IMR-90 (cell line): Measurements from ENCODE around the gene MID1IP1. TPM values are rescaled to one million over a fixed set of nuclear protein-coding genes. Genes with fewer than 3 reads are reported as not detected.

Experiments
- ATAC-seq: fragments of 200-7000 bp; cut with Tn5 transposase; 2 replicates; pipeline ENCODE4 v1.9.1; 2020; ENCODE audit warnings: low read depth, mild to moderate bottlenecking, moderate library complexity
- BruUV-seq: library from RNA; stranded (reverse); fragments of 400-500 nt; replicated peaks from 2 replicates; lab custom pipeline; 2021; lab: Mats Ljungman, UMichigan
- CTCF ChIA-PET: fragments of 300-600 bp; formaldehyde crosslinking; extraction: SDS; loops from one replicate; lab custom pipeline; 2021; ENCODE audit warnings: antibody characterized with exemption; lab: Yijun Ruan, JAX
- POLR2A ChIA-PET: fragments of 300-600 bp; sonication (Branson Sonifier 250); formaldehyde crosslinking; loops from one replicate; lab custom pipeline; 2022; ENCODE audit warnings: antibody characterized with exemption; ENCODE audit not compliant: unreplicated experiment; lab: Charles Lee
- DNase-seq: peaks from one replicate; pipeline ENCODE4 v3.0.0; 2013
- H2AFZ ChIP-seq: replicated peaks from 2 replicates; pipeline ENCODE3; 2013; ENCODE audit warnings: low read length, mild to moderate bottlenecking; ENCODE audit not compliant: poor library complexity
- H2AK5ac ChIP-seq: 2 replicates; pipeline ENCODE4 v1.6.1; 2013; ENCODE audit warnings: low read depth, low read length, inconsistent platforms
- H2AK9ac ChIP-seq: replicated peaks from 2 replicates; pipeline ENCODE3; 2013; ENCODE audit warnings: mild to moderate bottlenecking, low read depth, low read length, moderate library complexity; ENCODE audit not compliant: poor library complexity
- H2BK120ac ChIP-seq: 2 replicates; pipeline ENCODE4 v1.6.1; 2013; ENCODE audit warnings: low read depth, low read length, inconsistent platforms
- H2BK15ac ChIP-seq: 3 replicates; pipeline ENCODE4 v1.6.1; 2013; ENCODE audit warnings: low read depth, low read length, inconsistent platforms
- H2BK20ac ChIP-seq: 2 replicates; pipeline ENCODE4 v1.6.1; 2013; ENCODE audit warnings: low read depth, mild to moderate bottlenecking, inconsistent platforms, low read length, moderate library complexity
- H2BK5ac ChIP-seq: 2 replicates; pipeline ENCODE4 v1.6.1; 2013; ENCODE audit warnings: mild to moderate bottlenecking, low read depth, low read length, inconsistent platforms; ENCODE audit not compliant: poor library complexity, severe bottlenecking
- H3K14ac ChIP-seq: replicated peaks from 2 replicates; pipeline ENCODE4 v1.6.1; 2013; ENCODE audit warnings: low read depth, low read length, inconsistent platforms
- H3K18ac ChIP-seq: 2 replicates; pipeline ENCODE4 v1.6.1; 2013; ENCODE audit warnings: low read depth, low read length, control low read depth
- H3K23ac ChIP-seq: 2 replicates; pipeline ENCODE4 v1.6.1; 2013; ENCODE audit warnings: low read depth, low read length, inconsistent platforms
- H3K27ac ChIP-seq: 2 replicates; pipeline ENCODE4 v1.5.1; 2013; ENCODE audit warnings: mild to moderate bottlenecking, control low read depth, low read length; ENCODE audit not compliant: insufficient read depth
- H3K27me3 ChIP-seq: 2 replicates; pipeline ENCODE4 v1.6.1; 2013; ENCODE audit warnings: low read length; ENCODE audit not compliant: control insufficient read depth, insufficient read depth
- H3K36me3 ChIP-seq: 2 replicates; pipeline ENCODE4 v1.6.1; 2013; ENCODE audit warnings: low read length, mixed read lengths; ENCODE audit not compliant: control insufficient read depth, insufficient read depth
- H3K4ac ChIP-seq: 2 replicates; pipeline ENCODE4 v1.6.1; 2013; ENCODE audit warnings: low read depth, low read length, inconsistent platforms
- H3K4me1 ChIP-seq: 2 replicates; pipeline ENCODE4 v1.6.1; 2013; ENCODE audit warnings: low read length, mixed read lengths; ENCODE audit not compliant: control insufficient read depth, insufficient read depth
- H3K4me2 ChIP-seq: 2 replicates; pipeline ENCODE4 v1.6.1; 2013; ENCODE audit warnings: low read depth, mild to moderate bottlenecking, control low read depth, low read length, moderate library complexity
- H3K4me3 ChIP-seq: 2 replicates; pipeline ENCODE4 v1.5.1; 2013; ENCODE audit warnings: low read depth, mild to moderate bottlenecking, control low read depth, low read length, moderate library complexity; ENCODE audit not compliant: insufficient read depth
- H3K56ac ChIP-seq: 2 replicates; pipeline ENCODE4 v1.6.1; 2013; ENCODE audit warnings: low read length, inconsistent platforms; ENCODE audit not compliant: insufficient read depth; ENCODE audit errors: extremely low read depth
- H3K79me1 ChIP-seq, 2 experiments: 2 replicates each; pipeline ENCODE4 v1.6.1; 2013; ENCODE audit warnings: low read length in 2 of 2, inconsistent platforms in 1 of 2, low read depth in 1 of 2
- H3K9ac ChIP-seq: 2 replicates; pipeline ENCODE4 v1.6.1; 2013; ENCODE audit warnings: low read depth, low read length, control low read depth
- H3K9me1 ChIP-seq: 2 replicates; pipeline ENCODE4 v1.6.1; 2013; ENCODE audit warnings: low read length, inconsistent platforms; ENCODE audit not compliant: insufficient read depth
- H3K9me3 ChIP-seq: 2 replicates; pipeline ENCODE4 v1.6.1; 2013; ENCODE audit warnings: low read length; ENCODE audit not compliant: control insufficient read depth, insufficient read depth
- H4K20me1 ChIP-seq: 2 replicates; pipeline ENCODE4 v1.6.1; 2013; ENCODE audit warnings: low read length, inconsistent platforms; ENCODE audit not compliant: insufficient read depth
- H4K5ac ChIP-seq: 2 replicates; pipeline ENCODE4 v1.6.1; 2013; ENCODE audit warnings: mild to moderate bottlenecking, low read depth, low read length, control low read depth
- H4K8ac ChIP-seq, 2 experiments: 2 replicates each; pipeline ENCODE4 v1.6.1; 2013; ENCODE audit warnings: low read depth in 2 of 2, low read length in 2 of 2, control low read depth in 1 of 2, inconsistent platforms in 1 of 2
- H4K91ac ChIP-seq: 2 replicates; pipeline ENCODE4 v1.6.1; 2013; ENCODE audit warnings: low read depth, low read length, inconsistent platforms; ENCODE audit not compliant: insufficient read depth
- BHLHE40 ChIP-seq: fragments of 150-350 bp; IDR thresholded peaks from 2 replicates; pipeline ENCODE4 v1.6.1; 2016; ENCODE audit warnings: mild to moderate bottlenecking, low read depth, low read length
- CEBPB ChIP-seq: IDR thresholded peaks from 2 replicates; pipeline ENCODE4 v1.6.1; 2012; ENCODE audit warnings: low read depth, low read length, improper control_type of control experiment
- FOS ChIP-seq: fragments of 150-350 bp; IDR thresholded peaks from 2 replicates; pipeline ENCODE4 v1.6.1; 2016; ENCODE audit warnings: low read depth, low read length
- MAFK ChIP-seq: IDR thresholded peaks from 2 replicates; pipeline ENCODE4 v1.6.1; 2012; ENCODE audit warnings: low read depth, low read length, improper control_type of control experiment
- MAZ ChIP-seq: IDR thresholded peaks from 2 replicates; pipeline ENCODE4 v1.6.1; 2012; ENCODE audit warnings: low read depth, mild to moderate bottlenecking, low read length, improper control_type of control experiment, moderate library complexity, borderline replicate concordance
- MXI1 ChIP-seq: IDR thresholded peaks from 2 replicates; pipeline ENCODE4 v1.6.1; 2012; ENCODE audit warnings: low read depth, mild to moderate bottlenecking, low read length, moderate library complexity, borderline replicate concordance
- NFE2L2 ChIP-seq: fragments of 150-350 bp; IDR thresholded peaks from 2 replicates; pipeline ENCODE4 v1.6.1; 2016; ENCODE audit warnings: low read depth, mild to moderate bottlenecking, low read length
- POLR2A ChIP-seq: IDR thresholded peaks from 2 replicates; pipeline ENCODE4 v1.6.1; 2012; ENCODE audit warnings: mild to moderate bottlenecking, low read depth, low read length
- RAD21 ChIP-seq: IDR thresholded peaks from 2 replicates; pipeline ENCODE4 v1.6.1; 2012; ENCODE audit warnings: low read length, improper control_type of control experiment
- RCOR1 ChIP-seq: IDR thresholded peaks from 2 replicates; pipeline ENCODE4 v1.6.1; 2012; ENCODE audit warnings: mild to moderate bottlenecking, low read length, improper control_type of control experiment; ENCODE audit not compliant: insufficient replicate concordance
- SMC3 ChIP-seq: fragments of 150-350 bp; IDR thresholded peaks from 2 replicates; pipeline ENCODE4 v1.6.1; 2016; ENCODE audit warnings: low read depth, mild to moderate bottlenecking, antibody characterized with exemption, low read length, moderate library complexity
- USF2 ChIP-seq: fragments of 150-350 bp; IDR thresholded peaks from 2 replicates; pipeline ENCODE4 v1.6.1; 2017; ENCODE audit warnings: mild to moderate bottlenecking, antibody characterized with exemption, low read length, low read depth
- WGBS, 2 experiments: methylation state at CpG; one replicate each; pipeline versions ENCODE4 v1.1.5 to v1.1.7; 2013; ENCODE audit warnings: missing lambda C conversion rate in 2 of 2; ENCODE audit not compliant: insufficient read length in 1 of 2; ENCODE audit errors: extremely low coverage in 2 of 2; 5-methylcytosine and 5-hydroxymethylcytosine counted together
- dilution Hi-C: fragments of 300-500 bp; cut with HindIII; formaldehyde crosslinking; loops from one replicate; pipeline ENCODE4 v1.14.3; 2018; ENCODE audit warnings: low sequenced_read_pairs; ENCODE audit not compliant: unreplicated experiment
- in situ Hi-C: fragments of 300-500 bp; cut with MboI; formaldehyde crosslinking; loops from 3 replicates; pipeline ENCODE4 v1.14.3; 2019; ENCODE audit warnings: low sequenced_read_pairs, inconsistent platforms, mixed read lengths
- intact Hi-C: fragments of 100-400 bp; cut with micrococcal nuclease; formaldehyde crosslinking; loops from 2 replicates; pipeline ENCODE4 v1.10.0; 2022
- polyA plus RNA-seq, 3 experiments: library from polyadenylated mRNA; depleted of rRNA; stranded (reverse); fragments of >200 nt; gene quantifications; 2 replicates each; pipeline ENCODE4 v1.2.3, GENCODE V29; 2012; ENCODE audit warnings: low replicate concordance in 1 of 3
- total RNA-seq: library from RNA; depleted of rRNA; stranded (reverse); fragments of >200 nt; gene quantifications from 2 replicates; pipeline ENCODE4 v1.2.3, GENCODE V29; 2012
- TF ChIP-seq, protein P1 (sequence below): fragments of 150-350 bp; IDR thresholded peaks from 2 replicates; pipeline ENCODE4 v1.6.1; 2016; ENCODE audit warnings: low read depth, mild to moderate bottlenecking, low read length, moderate library complexity, borderline replicate concordance
- TF ChIP-seq, protein P2 (sequence below): conservative IDR thresholded peaks from 2 replicates; pipeline ENCODE4 v1.5.1; 2012; ENCODE audit warnings: mild to moderate bottlenecking, low read depth, low read length, improper control_type of control experiment

Gene MID1IP1
- total and polyA plus RNA-seq, 2 of the 4 experiments (the other 2 are of a cell fraction): 14.5 to 31.3 TPM

GRCh38 chrX:38847903-38848230 is 46.6 kb downstream of the MID1IP1 start:
- H4K91ac ChIP-seq: no peak overlapping the region
- no peaks in the 10 kb centered on the region for H4K20me1 ChIP-seq
- H2BK20ac ChIP-seq: no peak overlapping the region
- no peak overlapping the region for H3K4me2 ChIP-seq
- no peak overlapping the region for H3K56ac ChIP-seq
- no peak overlapping the region for H2BK5ac ChIP-seq
- H3K23ac ChIP-seq: no peak overlapping the region
- no peak overlapping the region for H3K18ac ChIP-seq
- no TSS peak for BruUV-seq
- no peaks in the 10 kb centered on the region for H3K27me3 ChIP-seq
- no peaks in the 10 kb centered on the region for H3K9me3 ChIP-seq
- no peak overlapping the region for H3K9ac ChIP-seq
- no peak overlapping the region for H2BK15ac ChIP-seq
- H3K27ac ChIP-seq: no peak overlapping the region
- no peak for ATAC-seq
- DNase-seq: no peak
- ChIA-PET CTCF (no interaction called here), POLR2A (no interaction called here)
- no peak overlapping the region for H3K4me3 ChIP-seq
- H3K14ac ChIP-seq: no peak overlapping the region
- H2AFZ ChIP-seq: no peak overlapping the region
- H4K5ac ChIP-seq: no peak overlapping the region
- no peak overlapping the region for H2AK5ac ChIP-seq
- H3K4me1 ChIP-seq: no peaks in the 10 kb centered on the region
- in situ Hi-C loops: no loop called here
- TF ChIP-seq, protein P1, sequence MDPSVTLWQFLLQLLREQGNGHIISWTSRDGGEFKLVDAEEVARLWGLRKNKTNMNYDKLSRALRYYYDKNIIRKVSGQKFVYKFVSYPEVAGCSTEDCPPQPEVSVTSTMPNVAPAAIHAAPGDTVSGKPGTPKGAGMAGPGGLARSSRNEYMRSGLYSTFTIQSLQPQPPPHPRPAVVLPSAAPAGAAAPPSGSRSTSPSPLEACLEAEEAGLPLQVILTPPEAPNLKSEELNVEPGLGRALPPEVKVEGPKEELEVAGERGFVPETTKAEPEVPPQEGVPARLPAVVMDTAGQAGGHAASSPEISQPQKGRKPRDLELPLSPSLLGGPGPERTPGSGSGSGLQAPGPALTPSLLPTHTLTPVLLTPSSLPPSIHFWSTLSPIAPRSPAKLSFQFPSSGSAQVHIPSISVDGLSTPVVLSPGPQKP: no peak
- TF ChIP-seq RCOR1: no peak
- TF ChIP-seq MAZ: no peak
- TF ChIP-seq, protein P2, sequence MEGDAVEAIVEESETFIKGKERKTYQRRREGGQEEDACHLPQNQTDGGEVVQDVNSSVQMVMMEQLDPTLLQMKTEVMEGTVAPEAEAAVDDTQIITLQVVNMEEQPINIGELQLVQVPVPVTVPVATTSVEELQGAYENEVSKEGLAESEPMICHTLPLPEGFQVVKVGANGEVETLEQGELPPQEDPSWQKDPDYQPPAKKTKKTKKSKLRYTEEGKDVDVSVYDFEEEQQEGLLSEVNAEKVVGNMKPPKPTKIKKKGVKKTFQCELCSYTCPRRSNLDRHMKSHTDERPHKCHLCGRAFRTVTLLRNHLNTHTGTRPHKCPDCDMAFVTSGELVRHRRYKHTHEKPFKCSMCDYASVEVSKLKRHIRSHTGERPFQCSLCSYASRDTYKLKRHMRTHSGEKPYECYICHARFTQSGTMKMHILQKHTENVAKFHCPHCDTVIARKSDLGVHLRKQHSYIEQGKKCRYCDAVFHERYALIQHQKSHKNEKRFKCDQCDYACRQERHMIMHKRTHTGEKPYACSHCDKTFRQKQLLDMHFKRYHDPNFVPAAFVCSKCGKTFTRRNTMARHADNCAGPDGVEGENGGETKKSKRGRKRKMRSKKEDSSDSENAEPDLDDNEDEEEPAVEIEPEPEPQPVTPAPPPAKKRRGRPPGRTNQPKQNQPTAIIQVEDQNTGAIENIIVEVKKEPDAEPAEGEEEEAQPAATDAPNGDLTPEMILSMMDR: no peak
- TF ChIP-seq POLR2A: no peak
- TF ChIP-seq MXI1: no peak
- TF ChIP-seq CEBPB: no peak
- no peak for TF ChIP-seq MAFK
- no peak for TF ChIP-seq SMC3
- no peak for TF ChIP-seq FOS
- TF ChIP-seq USF2: no peak
- no peak for TF ChIP-seq RAD21
- no peak for TF ChIP-seq NFE2L2
- TF ChIP-seq BHLHE40: no peak
- H3K36me3 ChIP-seq: no peaks in the 10 kb centered on the region
- H3K9me1 ChIP-seq: no peaks in the 10 kb centered on the region
- no peak overlapping the region for H2AK9ac ChIP-seq
- WGBS, 2 experiments: no CpG with 5 or more reads among the region's 1 CpG
- intact Hi-C loops: no loop called here
- H3K79me1 ChIP-seq: no peaks in the 10 kb centered on the region
- H3K4ac ChIP-seq: no peak overlapping the region
- H2BK120ac ChIP-seq: no peak overlapping the region
- dilution Hi-C loops: no loop called here
- no peak overlapping the region for H4K8ac ChIP-seq
